GM12872 (cell line): ENCODE data around the gene SLC2A14.

Experiments
- TF ChIP-seq, protein P1 (sequence below): IDR thresholded peaks from 3 replicates; pipeline ENCODE4 v1.5.1; 2011; ENCODE audit warnings: low read depth, mild to moderate bottlenecking, low read length, moderate library complexity; ENCODE audit not compliant: insufficient read depth

SLC2A14 gene

DNA sequence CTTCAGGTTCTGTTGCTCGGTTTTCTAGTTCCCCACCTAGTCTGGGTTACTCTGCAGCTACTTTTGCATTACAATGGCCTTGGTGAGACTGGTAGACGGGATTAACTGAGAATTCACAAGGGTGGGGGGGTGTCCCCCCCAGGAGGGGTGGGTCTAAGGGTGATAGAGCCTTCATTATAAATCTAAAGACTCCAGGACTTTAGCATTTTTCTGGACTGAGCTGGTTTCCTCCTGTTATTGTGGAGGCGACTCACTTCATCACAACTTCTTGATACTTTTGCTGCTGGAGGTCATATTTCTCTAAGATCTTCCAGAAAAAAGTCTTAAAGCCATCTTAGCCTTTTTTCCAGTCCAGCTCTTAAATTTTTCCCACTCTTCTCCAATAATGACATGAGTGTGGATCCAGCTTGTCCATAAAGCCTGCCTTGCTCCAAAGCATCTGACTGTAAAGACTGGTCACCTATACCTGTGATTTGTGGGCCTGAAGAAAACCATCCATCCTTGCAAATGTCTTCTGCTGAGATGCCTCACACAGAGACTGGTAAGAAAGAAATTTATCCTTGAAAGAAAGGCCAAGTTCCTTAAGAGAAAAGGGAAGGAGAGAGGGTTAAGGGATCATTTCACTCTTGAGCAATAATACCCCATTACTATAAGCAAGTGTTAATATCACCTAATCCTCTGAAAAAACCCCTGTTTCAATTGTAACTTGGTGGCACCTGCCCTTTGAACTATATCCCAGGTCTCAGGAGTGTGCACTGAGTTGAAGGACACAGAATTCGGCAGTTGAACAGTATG, 19.7 kb upstream of the SLC2A14 start:
- TF ChIP-seq, protein P1, sequence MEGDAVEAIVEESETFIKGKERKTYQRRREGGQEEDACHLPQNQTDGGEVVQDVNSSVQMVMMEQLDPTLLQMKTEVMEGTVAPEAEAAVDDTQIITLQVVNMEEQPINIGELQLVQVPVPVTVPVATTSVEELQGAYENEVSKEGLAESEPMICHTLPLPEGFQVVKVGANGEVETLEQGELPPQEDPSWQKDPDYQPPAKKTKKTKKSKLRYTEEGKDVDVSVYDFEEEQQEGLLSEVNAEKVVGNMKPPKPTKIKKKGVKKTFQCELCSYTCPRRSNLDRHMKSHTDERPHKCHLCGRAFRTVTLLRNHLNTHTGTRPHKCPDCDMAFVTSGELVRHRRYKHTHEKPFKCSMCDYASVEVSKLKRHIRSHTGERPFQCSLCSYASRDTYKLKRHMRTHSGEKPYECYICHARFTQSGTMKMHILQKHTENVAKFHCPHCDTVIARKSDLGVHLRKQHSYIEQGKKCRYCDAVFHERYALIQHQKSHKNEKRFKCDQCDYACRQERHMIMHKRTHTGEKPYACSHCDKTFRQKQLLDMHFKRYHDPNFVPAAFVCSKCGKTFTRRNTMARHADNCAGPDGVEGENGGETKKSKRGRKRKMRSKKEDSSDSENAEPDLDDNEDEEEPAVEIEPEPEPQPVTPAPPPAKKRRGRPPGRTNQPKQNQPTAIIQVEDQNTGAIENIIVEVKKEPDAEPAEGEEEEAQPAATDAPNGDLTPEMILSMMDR, result no peak

DNA sequence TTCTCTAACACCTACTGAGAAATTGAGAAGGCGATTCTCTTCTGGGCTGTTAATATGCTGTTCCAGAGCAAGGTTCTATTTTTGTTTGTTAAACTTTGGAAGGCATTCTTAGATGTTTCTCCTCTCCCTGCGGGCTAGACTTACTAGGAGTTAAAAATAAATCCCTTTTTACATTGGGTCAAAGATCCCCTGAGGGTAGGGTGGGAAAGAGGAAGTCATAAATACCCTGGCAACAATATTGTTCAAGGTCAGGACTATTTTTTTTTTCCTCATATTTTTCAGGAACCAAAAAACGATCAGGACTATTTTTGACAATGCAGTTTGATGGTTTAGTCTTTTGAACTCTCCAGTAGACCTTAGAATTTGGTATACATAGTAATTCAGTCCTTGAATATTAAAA, 12.0 kb upstream of the SLC2A14 start:
- TF ChIP-seq, protein P1, result no peak

DNA sequence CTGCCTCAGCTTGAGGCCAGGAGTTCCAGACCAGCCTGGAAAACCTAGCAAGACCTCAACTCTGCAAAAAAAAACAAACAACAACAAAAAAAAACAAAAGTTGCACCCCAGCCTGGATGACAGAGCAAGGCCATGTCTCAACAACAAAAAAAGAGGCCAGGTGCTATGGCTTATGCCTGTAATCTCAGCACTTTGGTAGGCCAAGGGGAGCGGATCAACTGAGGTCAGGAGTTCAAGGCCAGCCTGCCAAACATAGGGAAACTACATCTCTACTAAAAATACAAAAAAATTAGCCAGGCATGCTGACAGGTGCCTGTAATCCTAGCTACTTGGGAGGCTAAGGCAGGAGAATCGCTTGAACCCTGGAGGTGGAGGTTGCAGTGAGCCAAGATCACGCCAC, 6.5 kb upstream of the SLC2A14 start:
- TF ChIP-seq, protein P1, result no peak

DNA sequence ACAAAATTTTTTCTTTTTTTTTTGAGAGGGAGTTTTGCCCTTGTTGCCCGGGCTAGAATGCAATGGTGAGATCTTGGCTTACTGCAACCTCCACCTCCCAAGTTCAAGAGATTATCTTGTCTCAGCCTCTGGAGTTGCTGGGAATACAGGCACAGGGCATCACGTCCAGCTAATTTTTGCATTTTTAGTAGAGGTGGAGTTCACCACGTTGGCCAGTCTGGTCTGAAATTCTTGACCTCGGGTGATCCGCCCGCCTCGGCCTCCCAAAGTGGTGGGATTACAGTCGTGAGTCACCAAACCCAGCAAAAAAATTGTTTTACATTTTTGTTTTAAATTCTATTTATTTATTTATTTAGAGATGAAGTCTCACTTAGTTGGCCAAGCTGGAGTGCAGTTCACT, 4.7 kb upstream of the SLC2A14 start:
- TF ChIP-seq, protein P1, result no peak

DNA sequence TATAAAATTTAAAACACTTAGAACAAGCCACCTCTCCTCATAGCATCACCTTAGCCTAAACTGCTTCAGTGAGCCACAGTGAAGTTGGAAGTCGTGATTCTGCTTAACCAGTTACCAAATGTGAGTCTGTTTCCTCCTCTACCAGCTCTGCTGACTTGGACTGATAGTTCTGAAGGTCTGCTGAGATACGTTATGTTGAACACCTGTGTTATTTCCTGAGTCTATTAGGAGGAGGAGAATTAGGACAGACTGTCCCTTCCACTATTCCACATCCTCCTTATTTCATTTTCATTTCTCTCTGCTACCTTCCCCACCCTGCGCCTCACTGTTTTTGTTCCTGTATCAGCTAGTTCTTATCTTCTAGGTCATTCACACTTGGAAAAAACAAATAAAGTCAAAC, 2.4 kb downstream of the SLC2A14 start:
- TF ChIP-seq, protein P1, result no peak

DNA sequence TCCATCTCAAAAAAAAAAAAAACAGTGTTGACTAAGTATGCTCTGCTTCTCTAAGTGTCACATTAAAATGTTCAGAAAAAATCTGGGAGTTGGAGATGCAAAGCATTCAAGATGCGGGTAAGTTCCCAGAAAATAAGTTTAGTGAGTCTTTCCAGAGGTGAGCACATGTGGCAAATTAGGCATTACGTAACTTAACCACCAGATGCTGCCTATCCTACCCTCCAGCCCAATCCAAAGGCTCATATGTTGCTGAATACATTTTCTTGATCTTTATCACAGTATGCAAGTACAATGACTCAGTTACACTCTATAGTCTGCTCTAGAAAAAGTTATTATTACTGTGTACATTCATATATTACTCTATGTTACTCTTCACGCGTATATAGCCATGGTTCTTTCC, 3.6 kb downstream of the SLC2A14 start:
- TF ChIP-seq, protein P1, result no peak

DNA sequence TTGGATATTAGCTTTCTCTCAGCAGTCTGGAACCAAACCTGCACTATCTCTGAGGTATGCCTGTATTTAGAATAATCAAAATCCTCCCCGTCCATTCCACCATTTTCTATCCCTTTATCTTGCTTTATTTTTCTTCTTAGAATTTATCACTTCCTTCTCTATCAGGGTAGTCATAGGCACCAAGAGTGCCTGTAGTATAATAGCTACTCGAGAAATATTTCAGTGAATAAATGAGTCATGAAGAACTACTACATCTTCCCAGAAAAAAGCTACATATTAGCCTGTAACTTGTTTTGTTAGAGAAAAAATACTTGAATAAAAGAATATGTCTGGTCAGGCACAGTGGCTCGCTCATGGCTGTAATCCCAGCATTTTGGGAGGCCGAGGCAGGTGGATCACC, 4.3 kb downstream of the SLC2A14 start:
- TF ChIP-seq, protein P1, result no peak
